Lower lobe of right lung (tissue), 2 donors: ENCODE data around the gene WDR82. TPM values are rescaled to one million over a fixed set of nuclear protein-coding genes. Genes with fewer than 3 reads are reported as not detected.
A peak's percentile ranks its signal among the peaks of the same experiment; 100 is the strongest.

Experiments used
- ATAC-seq, 2 donors: fragments of 200-7000 bp; cut with Tn5 transposase; one replicate each; pipeline ENCODE4 v1.9.1; 2020 to 2022; ENCODE audit warnings: mild to moderate bottlenecking in 2 of 2, moderate library complexity in 2 of 2
- DNase-seq: peaks from one replicate; pipeline ENCODE4 v3.0.0-alpha.2; 2020
- H3K27ac ChIP-seq: fragments of 200-600 bp; one replicate; pipeline ENCODE4 v1.8.0; 2022
- H3K27me3 ChIP-seq: fragments of 200-600 bp; one replicate; pipeline ENCODE4 v1.8.0; 2022; ENCODE audit warnings: low read depth
- H3K36me3 ChIP-seq: fragments of 200-600 bp; one replicate; pipeline ENCODE4 v1.8.0; 2022; ENCODE audit warnings: mild to moderate bottlenecking
- H3K4me1 ChIP-seq: fragments of 200-600 bp; one replicate; pipeline ENCODE4 v1.8.0; 2022
- H3K4me3 ChIP-seq: fragments of 200-600 bp; one replicate; pipeline ENCODE4 v1.8.0; 2022; ENCODE audit warnings: mild to moderate bottlenecking
- H3K9me3 ChIP-seq: fragments of 200-600 bp; one replicate; pipeline ENCODE4 v1.8.0; 2022
- CTCF ChIP-seq: fragments of 200-600 bp; IDR thresholded peaks from one replicate; pipeline ENCODE4 v1.8.0; 2022; ENCODE audit warnings: antibody characterized with exemption, mild to moderate bottlenecking
- intact Hi-C: fragments of 100-400 bp; cut with DNase I; formaldehyde crosslinking; loops from one replicate; pipeline ENCODE4 v1.11.0; 2022
- total RNA-seq: library from RNA; stranded (reverse); fragmentation: NEBNext Ultra II Directional; extraction: Animal tissue kit (Norgen Biotek cat#: 25700); gene quantifications from one replicate; pipeline ENCODE4 v1.2.1, GENCODE V29; 2021
- donor health status: DM: no; HTN: yes; CAD: no; lungs with severe emphysema.

WDR82 gene
- total RNA-seq, 1 donor from 2014 or later, result 60.2 TPM

DNA sequence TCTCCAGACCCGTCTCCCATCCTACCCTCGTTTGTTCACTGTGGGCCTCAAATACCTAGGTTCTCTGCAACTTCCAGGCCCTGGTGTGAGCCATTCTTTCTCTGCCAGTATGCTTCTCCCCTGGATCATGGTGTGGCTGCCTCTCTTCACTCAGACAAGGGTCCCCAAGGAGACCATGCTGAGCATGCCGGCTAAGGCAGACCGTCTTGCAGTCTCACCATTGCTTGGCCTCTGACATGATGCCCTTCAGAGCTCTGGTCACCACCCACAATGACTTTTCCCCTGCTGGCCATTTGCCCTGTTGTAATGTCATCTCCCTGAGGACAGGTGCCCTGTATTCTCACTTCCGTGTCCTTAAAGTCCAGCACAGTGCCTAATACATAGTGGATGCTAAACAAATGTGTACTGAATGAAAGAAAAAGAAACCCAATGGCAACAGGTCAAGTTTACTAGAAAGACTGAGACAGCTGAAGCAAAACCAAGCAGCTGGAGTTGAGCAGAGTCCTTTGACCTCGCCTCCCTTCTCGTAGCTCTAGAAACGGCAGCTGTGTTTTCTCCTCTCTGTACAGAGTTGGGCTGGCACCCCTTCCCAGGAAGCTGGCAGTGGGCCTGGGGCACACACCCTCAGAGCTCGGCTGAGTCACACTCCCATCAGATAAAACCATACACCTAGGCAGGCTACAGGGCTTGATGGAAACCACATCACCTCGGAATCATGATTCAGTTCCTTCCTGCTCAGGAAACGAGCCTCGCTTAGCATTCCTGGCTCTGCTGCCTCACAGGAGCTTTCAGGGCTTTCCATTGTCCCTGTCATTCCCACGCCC, 61.7 kb downstream of the WDR82 start:
- H3K4me1 ChIP-seq, result peaks cover 59% of the 10 kb centered on the region
- H3K4me3 ChIP-seq, result no peak overlapping the region
- peak; percentile 81 for DNase-seq

DNA sequence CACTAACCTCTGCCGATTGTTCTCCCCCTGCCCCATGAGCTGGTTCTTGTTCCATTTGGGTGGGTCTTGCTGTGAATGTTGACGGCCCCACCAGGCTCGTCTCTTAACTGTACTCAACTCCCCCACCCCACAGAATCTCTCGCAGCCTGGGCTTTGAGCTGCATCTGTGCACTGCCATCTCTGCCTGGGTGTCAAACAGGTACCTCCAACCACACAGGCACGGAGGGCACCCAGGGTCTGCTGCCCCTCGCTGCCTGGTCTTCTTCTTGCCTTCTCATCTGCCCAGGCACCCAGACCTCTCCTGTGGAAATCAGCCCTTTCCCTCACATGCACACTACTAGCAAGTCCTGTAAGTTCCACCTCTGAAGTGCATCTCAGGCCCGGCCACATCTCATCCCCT, 63.1 kb downstream of the WDR82 start:
- Histone ChIP-seq H3K9me3 (no peaks in the 10 kb centered on the region), H3K36me3 (peaks cover 57% of the 10 kb centered on the region), H3K27ac (no peak overlapping the region), H3K4me3 (no peak overlapping the region), H3K27me3 (no peaks in the 10 kb centered on the region), H3K4me1 (peaks cover 56% of the 10 kb centered on the region)
- no peak for ATAC-seq
- no peak for DNase-seq
- intact Hi-C loops, result no loop called here
- TF ChIP-seq CTCF, result no peak

More for the DNA sequence above, 61.7 kb downstream of the WDR82 start:
- peak; percentile 86 to 89 for ATAC-seq
- no peak for TF ChIP-seq CTCF
- H3K9me3 ChIP-seq, result no peaks in the 10 kb centered on the region
- peak overlapping the region; percentile 81 for H3K27ac ChIP-seq
- H3K36me3 ChIP-seq, result peaks cover 43% of the 10 kb centered on the region
- intact Hi-C loops, result no loop called here
- H3K27me3 ChIP-seq, result no peaks in the 10 kb centered on the region

DNA sequence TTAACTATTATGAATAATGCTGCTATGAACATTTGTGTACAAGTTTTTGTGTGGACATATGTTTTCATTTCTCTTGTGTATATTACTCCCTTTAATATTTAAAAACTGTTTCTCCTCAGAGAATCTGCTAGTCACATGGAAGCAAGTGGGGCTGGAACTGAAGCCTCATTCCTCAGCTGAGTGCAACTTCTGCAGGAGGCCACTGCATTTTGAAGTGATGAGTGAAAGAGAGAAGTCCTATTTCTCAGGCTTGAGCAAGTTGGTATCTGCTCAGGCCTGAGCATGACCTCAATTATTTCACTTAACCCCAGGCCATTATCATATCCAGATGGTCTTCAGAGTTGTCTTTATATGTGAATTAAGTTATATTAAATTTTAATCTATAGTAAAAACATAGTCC, 64.5 kb downstream of the WDR82 start:
- DNase-seq (no peak), ATAC-seq (no peak)
- peaks cover 72% of the 10 kb centered on the region for H3K36me3 ChIP-seq
- H3K9me3 ChIP-seq, result no peaks in the 10 kb centered on the region
- no peak overlapping the region for H3K27ac ChIP-seq
- no peak overlapping the region for H3K4me3 ChIP-seq
- no peak for TF ChIP-seq CTCF
- intact Hi-C loops, result no loop called here
- no peaks in the 10 kb centered on the region for H3K27me3 ChIP-seq
- peaks cover 51% of the 10 kb centered on the region for H3K4me1 ChIP-seq

DNA sequence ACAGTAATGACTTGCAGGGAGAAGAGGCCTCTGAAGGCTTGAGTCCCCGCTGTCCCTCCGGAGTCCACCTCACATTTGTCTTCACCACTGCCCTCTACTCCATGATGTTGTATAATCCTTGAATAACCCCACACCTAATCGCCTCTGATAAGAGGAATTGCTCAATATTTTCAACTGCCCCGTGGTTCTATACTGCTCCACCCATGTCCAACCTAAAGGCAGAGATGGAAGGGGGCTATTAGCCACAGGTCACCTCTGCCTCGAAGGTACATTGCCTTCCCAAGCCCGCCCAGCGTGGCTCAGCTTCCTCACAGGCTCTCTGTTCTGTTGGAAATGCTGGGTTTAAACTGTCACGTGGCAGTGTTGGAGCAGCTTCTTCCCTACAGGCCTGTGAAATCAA, 65.4 kb downstream of the WDR82 start:
- no peak for TF ChIP-seq CTCF
- H3K36me3 ChIP-seq, result peaks cover 81% of the 10 kb centered on the region
- H3K27ac ChIP-seq, result no peak overlapping the region
- intact Hi-C loops, result no loop called here
- H3K27me3 ChIP-seq, result no peaks in the 10 kb centered on the region
- peaks cover 42% of the 10 kb centered on the region for H3K4me1 ChIP-seq
- DNase-seq, result no peak
- no peak for ATAC-seq
- no peaks in the 10 kb centered on the region for H3K9me3 ChIP-seq
- no peak overlapping the region for H3K4me3 ChIP-seq

DNA sequence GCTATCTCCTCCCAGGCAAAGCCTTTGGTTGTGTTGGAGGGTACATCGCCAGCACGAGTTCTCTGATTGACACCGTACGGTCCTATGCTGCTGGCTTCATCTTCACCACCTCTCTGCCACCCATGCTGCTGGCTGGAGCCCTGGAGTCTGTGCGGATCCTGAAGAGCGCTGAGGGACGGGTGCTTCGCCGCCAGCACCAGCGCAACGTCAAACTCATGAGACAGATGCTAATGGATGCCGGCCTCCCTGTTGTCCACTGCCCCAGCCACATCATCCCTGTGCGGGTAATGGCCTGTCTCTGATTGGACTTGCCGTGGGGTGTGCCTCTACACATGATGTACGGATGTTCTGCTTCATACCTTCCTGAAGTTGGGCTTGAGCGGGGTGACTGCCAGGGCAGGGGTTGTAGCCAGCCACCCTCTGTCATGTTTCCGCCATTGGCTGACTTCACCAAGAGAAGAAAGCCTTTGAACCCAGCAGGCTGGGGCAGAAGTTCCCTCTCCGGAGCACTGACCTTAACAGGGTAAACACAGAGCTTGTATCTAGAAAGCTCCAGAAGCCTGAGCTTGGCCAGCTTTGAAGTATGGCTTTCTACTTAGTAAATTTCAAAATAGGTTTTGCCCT, 67.1 kb downstream of the WDR82 start:
- Histone ChIP-seq H3K9me3 (no peaks in the 10 kb centered on the region), H3K27ac (peak overlapping the region; percentile 51), H3K27me3 (no peaks in the 10 kb centered on the region), H3K36me3 (peaks cover 97% of the 10 kb centered on the region), H3K4me3 (no peak overlapping the region), H3K4me1 (peaks cover 27% of the 10 kb centered on the region)
- no peak for TF ChIP-seq CTCF
- intact Hi-C loops, result no loop called here
- ATAC-seq, result no peak
- no peak for DNase-seq
